Testis (tissue), 2 donors: ENCODE results near the gene HSD17B10.

Experiments used
- CTCF ChIP-seq, 3 experiments: fragments of 450-650 bp in 2 of 3; fragments of 200-600 bp in 1 of 3; sonication (generic) in 1 of 3; IDR thresholded peaks; one replicate each; pipeline ENCODE4 v1.5.1; 2016 to 2019; ENCODE audit warnings: antibody characterized with exemption in 3 of 3, mild to moderate bottlenecking in 2 of 3, moderate library complexity in 1 of 3
- POLR2A ChIP-seq: fragments of 450-650 bp; IDR thresholded peaks from one replicate; pipeline ENCODE4 v1.6.1; 2017; ENCODE audit warnings: antibody characterized with exemption, mild to moderate bottlenecking, moderate library complexity

DNA sequence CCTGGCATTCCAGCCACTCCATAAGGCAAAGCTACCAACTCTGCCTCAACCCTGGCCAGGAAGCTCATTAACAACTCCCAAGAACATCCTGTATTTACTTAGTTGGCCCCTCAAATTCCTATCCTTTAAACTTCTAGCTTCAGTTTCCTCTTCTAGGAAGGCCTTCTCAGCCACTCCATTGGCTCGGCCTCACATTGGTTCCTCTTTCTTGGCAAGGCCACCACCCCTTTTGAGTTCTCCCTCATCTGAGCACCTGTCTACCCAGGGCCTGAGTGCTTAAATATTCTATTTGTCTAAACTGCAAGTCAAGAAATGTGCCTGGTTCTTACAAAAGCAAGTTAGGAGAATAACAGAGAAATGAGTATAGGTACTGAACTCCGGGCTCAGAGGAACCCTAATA, 21.7 kb downstream of the HSD17B10 start:
- TF ChIP-seq POLR2A, result no peak
- TF ChIP-seq CTCF (IDR thresholded peaks at IDR 0.05), result no peak
